HL-60/S4 treated with phorbol 12-myristate 13-acetate at 8.2 ng/mL for 4 days and 3 days (cell line): ENCODE data around the gene HHEX.
"Not testable (repeated sequence)": the region's sequence is repeated elsewhere in the genome, so short reads cannot be mapped to it uniquely, and the experiment has no call there.

Experiments
- in situ Hi-C: fragments of 300-500 bp; cut with MboI; formaldehyde crosslinking; loops from 2 replicates; pipeline ENCODE4 v1.15.0; 2022; ENCODE audit warnings: low sequenced_read_pairs

The HHEX gene

GRCh38 chr10:92732958-92733357, 43.2 kb downstream of the HHEX start:
- in situ Hi-C loops = no loop called here

- in situ Hi-C loops = no loop called here
Measured at GRCh38 chr10:92734301-92734700, 44.5 kb downstream of the HHEX start.

GRCh38 chr10:92735938-92736337, 46.2 kb downstream of the HHEX start:
- in situ Hi-C loops = no loop called here

- in situ Hi-C loops = no loop called here
Measured at GRCh38 chr10:92737484-92737883, 47.7 kb downstream of the HHEX start.

GRCh38 chr10:92740762-92741161, 51.0 kb downstream of the HHEX start:
- in situ Hi-C loops = no loop called here

GRCh38 chr10:92741741-92742140, 52.0 kb downstream of the HHEX start:
- in situ Hi-C loops = not testable (repeated sequence)

- in situ Hi-C loops = no loop called here
Measured at GRCh38 chr10:92742331-92743228, 52.8 kb downstream of the HHEX start.
